Lung (tissue), 12 donors: ENCODE results near the gene TESMIN. TPM values are rescaled to one million over a fixed set of nuclear protein-coding genes. Genes with fewer than 3 reads are reported as not detected.

Experiments used
- ATAC-seq: fragments of 200-7000 bp; cut with Tn5 transposase; one replicate; pipeline ENCODE4 v1.9.1; 2020; ENCODE audit warnings: moderate number of reproducible peaks; ENCODE audit not compliant: insufficient read depth, low FRiP score
- DNase-seq, 3 donors: peaks; one replicate each; pipeline ENCODE4 v3.0.0-alpha.2; 2013 to 2017
- H3K27ac ChIP-seq, 2 donors: one replicate each; pipeline ENCODE4 v1.5.1; 2013; ENCODE audit warnings: mild to moderate bottlenecking in 2 of 2, moderate library complexity in 2 of 2, control low read depth in 1 of 2, inconsistent platforms in 1 of 2, low read depth in 1 of 2, low read length in 1 of 2
- H3K27me3 ChIP-seq, 3 donors: one replicate each; pipeline ENCODE4 v1.5.1; 2013; ENCODE audit warnings: low read length in 2 of 3; ENCODE audit not compliant: control insufficient read depth in 3 of 3, insufficient read depth in 3 of 3
- H3K36me3 ChIP-seq, 4 donors: one replicate each; pipeline ENCODE4 v1.5.1; 2013; ENCODE audit warnings: low read length in 4 of 4, mild to moderate bottlenecking in 1 of 4, moderate library complexity in 1 of 4; ENCODE audit not compliant: control insufficient read depth in 4 of 4, insufficient read depth in 4 of 4
- H3K4me1 ChIP-seq, 5 donors: one replicate each; pipeline ENCODE4 v1.5.1; 2013; ENCODE audit warnings: low read length in 5 of 5, mild to moderate bottlenecking in 2 of 5, moderate library complexity in 1 of 5; ENCODE audit not compliant: control insufficient read depth in 5 of 5, insufficient read depth in 5 of 5
- H3K4me3 ChIP-seq: one replicate; pipeline ENCODE4 v1.5.1; 2013; ENCODE audit warnings: mild to moderate bottlenecking, control low read depth, moderate library complexity
- H3K9ac ChIP-seq, 2 donors: one replicate each; pipeline ENCODE4 v1.5.1; 2013; ENCODE audit warnings: low read length in 2 of 2, control low read depth in 1 of 2; ENCODE audit not compliant: insufficient read depth in 1 of 2
- H3K9me3 ChIP-seq, 4 donors: one replicate each; pipeline ENCODE4 v1.5.1; 2013; ENCODE audit warnings: low read length in 3 of 4, mild to moderate bottlenecking in 1 of 4, moderate library complexity in 1 of 4; ENCODE audit not compliant: control insufficient read depth in 4 of 4, insufficient read depth in 3 of 4
- WGBS, 2 donors: extraction: QIAGEN DNeasy Blood & Tissue Kit; methylation state at CpG; one replicate each; pipeline ENCODE4 v1.1.7; 2013; 5-methylcytosine and 5-hydroxymethylcytosine counted together
- polyA plus RNA-seq, 2 donors: library from polyadenylated mRNA; stranded (reverse); fragments of 200-250 nt; gene quantifications; one replicate each; pipeline ENCODE4 v1.2.1, GENCODE V29; 2013
- total RNA-seq, 2 donors: library from RNA; depleted of rRNA in 1 of 2; stranded (reverse); fragments of >200 nt in 1 of 2; gene quantifications; one replicate each; pipeline ENCODE4 v1.2.1, GENCODE V29; 2014 to 2021
- TF ChIP-seq, protein P1 (sequence below): IDR thresholded peaks from 2 replicates; pipeline ENCODE4 v1.5.1; 2012; ENCODE audit warnings: mild to moderate bottlenecking; ENCODE audit errors: control extremely low read depth, extremely low read depth
- donor health status: control.
- donor health status: control.
- donor health status: Bipolar disorder and iron deficiency.
- donor health status: healthy.
- donor health status: DM: yes; HTN: yes; CAD: no.

TESMIN gene
- total and polyA plus RNA-seq, 4 donors, result 0.55 to 6.7 (median 1.8) TPM

DNA sequence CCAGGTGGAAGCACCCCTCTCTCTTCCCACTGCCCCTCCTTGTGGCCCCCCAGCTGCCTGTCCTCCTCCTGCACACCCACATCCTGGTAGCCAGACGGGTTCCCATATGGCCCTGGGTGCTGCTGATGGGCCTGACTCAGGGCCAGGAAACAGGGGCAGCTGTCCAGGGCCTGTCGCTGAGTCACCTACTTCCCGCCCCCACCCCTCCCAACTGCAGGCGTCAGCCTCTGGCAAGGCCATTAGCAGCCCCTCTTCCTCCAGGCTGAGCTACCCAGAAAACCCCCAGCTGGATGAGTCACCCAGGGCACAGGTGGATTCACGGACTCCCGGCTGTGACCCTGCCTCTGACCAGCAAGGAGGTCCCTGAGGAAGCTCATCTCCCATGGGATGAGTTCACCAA, 73.9 kb downstream of the TESMIN start:
- peak; percentile 34 to 67 (median 48) for DNase-seq
- ATAC-seq, result peak; percentile 69
- H3K4me3 ChIP-seq, result no peak overlapping the region

DNA sequence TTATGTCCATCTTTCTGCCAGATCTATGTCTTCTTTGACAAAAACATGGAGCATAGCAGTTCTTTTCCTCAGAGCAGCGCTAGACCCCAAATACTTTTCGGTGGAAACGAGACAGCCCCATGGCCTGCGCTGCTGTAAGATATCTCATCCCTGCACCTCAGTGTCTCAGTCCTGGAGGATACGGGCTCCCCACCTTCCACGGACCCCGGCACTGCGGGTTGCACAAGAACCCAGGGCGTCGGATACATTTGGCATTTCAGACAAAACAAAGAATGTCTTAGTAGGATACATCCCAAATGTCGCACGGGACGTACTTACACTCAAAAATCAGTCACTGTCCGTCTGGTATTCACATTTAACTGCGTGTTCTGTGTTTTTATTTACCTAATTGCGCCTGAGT, 76.9 kb downstream of the TESMIN start:
- ATAC-seq, result no peak
- no peaks in the 10 kb centered on the region for H3K27me3 ChIP-seq
- 93 to 94% methylated on average over 16 of the region's 16 CpGs for WGBS, 2 donors
- H3K27ac ChIP-seq, result no peak overlapping the region
- H3K4me1 ChIP-seq, result no peaks in the 10 kb centered on the region
- no peak overlapping the region for H3K4me3 ChIP-seq
- peaks cover 0 to 9% (median 0%) of the 10 kb centered on the region in 4 donors for H3K9me3 ChIP-seq
- H3K36me3 ChIP-seq, result no peaks in the 10 kb centered on the region
- no peak overlapping the region for H3K9ac ChIP-seq
- DNase-seq, result no peak
- TF ChIP-seq, protein P1, sequence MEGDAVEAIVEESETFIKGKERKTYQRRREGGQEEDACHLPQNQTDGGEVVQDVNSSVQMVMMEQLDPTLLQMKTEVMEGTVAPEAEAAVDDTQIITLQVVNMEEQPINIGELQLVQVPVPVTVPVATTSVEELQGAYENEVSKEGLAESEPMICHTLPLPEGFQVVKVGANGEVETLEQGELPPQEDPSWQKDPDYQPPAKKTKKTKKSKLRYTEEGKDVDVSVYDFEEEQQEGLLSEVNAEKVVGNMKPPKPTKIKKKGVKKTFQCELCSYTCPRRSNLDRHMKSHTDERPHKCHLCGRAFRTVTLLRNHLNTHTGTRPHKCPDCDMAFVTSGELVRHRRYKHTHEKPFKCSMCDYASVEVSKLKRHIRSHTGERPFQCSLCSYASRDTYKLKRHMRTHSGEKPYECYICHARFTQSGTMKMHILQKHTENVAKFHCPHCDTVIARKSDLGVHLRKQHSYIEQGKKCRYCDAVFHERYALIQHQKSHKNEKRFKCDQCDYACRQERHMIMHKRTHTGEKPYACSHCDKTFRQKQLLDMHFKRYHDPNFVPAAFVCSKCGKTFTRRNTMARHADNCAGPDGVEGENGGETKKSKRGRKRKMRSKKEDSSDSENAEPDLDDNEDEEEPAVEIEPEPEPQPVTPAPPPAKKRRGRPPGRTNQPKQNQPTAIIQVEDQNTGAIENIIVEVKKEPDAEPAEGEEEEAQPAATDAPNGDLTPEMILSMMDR, result no peak

More for the DNA sequence above, 73.9 kb downstream of the TESMIN start:
- 17 to 44% methylated on average over 5 to 6 of the region's 6 CpGs for WGBS, 2 donors
- TF ChIP-seq, protein P1, result no peak
- Histone ChIP-seq H3K9me3 (peaks cover 0 to 7% (median 0%) of the 10 kb centered on the region in 4 donors), H3K27me3 (peaks cover 0 to 4% (median 1%) of the 10 kb centered on the region in 3 donors), H3K36me3 (no peaks in the 10 kb centered on the region), H3K4me1 (no peaks in the 10 kb centered on the region), H3K9ac (no peak overlapping the region), H3K27ac (no peak overlapping the region)

DNA sequence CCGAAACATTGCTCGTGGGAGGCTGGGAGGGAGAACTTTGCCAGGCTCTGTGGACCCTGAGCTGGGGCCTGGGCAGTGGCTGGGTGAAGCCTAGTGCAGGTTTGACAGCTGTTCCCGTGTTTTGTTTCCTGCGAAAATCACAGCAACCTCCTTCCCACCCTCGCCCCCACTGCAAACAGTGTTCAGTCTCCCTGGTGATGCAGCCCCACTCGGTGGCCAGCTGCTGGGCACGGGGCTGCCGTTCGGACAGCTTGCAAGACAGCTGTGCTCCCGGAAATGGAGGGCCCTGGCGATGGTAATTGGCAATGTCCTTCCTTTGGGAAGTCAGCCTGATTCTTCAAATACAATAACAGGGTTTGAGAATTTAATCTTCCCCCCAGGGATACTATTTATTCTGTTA, 77.3 kb downstream of the TESMIN start:
- Histone ChIP-seq H3K9me3 (peaks cover 0 to 9% (median 0%) of the 10 kb centered on the region in 4 donors), H3K36me3 (no peaks in the 10 kb centered on the region), H3K4me3 (no peak overlapping the region), H3K4me1 (no peaks in the 10 kb centered on the region), H3K27me3 (no peaks in the 10 kb centered on the region), H3K27ac (no peak overlapping the region), H3K9ac (no peak overlapping the region)
- TF ChIP-seq, protein P1, result no peak
- ATAC-seq (no peak), DNase-seq (no peak)
- WGBS, 2 donors, result 88% methylated on average over 11 of the region's 11 CpGs
